K562 (cell line): ENCODE results near the gene FBL. TPM values are rescaled to one million over a fixed set of nuclear protein-coding genes. Genes with fewer than 3 reads are reported as not detected.

ENCODE experiments used
- C11orf30 ChIP-seq: fragments of 450-650 bp; IDR thresholded peaks from 2 replicates; pipeline ENCODE4 v1.6.1; 2016; ENCODE audit warnings: low read depth, mild to moderate bottlenecking
- CBX5 ChIP-seq: IDR thresholded peaks from 2 replicates; pipeline ENCODE4 v1.6.1; 2014; ENCODE audit warnings: low read depth, borderline replicate concordance
- EWSR1 ChIP-seq: fragments of 450-650 bp; IDR thresholded peaks from 2 replicates; pipeline ENCODE4 v1.6.1; 2018; ENCODE audit warnings: borderline replicate concordance, mild to moderate bottlenecking, low read depth, moderate library complexity; ENCODE audit not compliant: partially characterized antibody
- GTF2E2 ChIP-seq: fragments of 200-800 bp; sonication (Bioruptor generic); IDR thresholded peaks from 2 replicates; pipeline ENCODE4 v1.6.1; 2016; ENCODE audit warnings: missing genetic modification characterization, missing compliant biosample characterization
- HLTF ChIP-seq: fragments of 450-650 bp; IDR thresholded peaks from 2 replicates; pipeline ENCODE4 v1.6.1; 2016
- HNRNPH1 ChIP-seq: fragments of 200-400 bp; formaldehyde crosslinking; optimal IDR thresholded peaks from 2 replicates; pipeline ENCODE3; 2017; ENCODE audit warnings: low read depth, mild to moderate bottlenecking, low read length, moderate library complexity
- MBD1 ChIP-seq: fragments of 250-450 bp; sonication (Bioruptor Pico); IDR thresholded peaks from 2 replicates; pipeline ENCODE4 v1.8.0; 2022; ENCODE audit warnings: inconsistent platforms
- NCOR1 ChIP-seq: fragments of 450-650 bp; IDR thresholded peaks from 2 replicates; pipeline ENCODE4 v1.6.1; 2016; ENCODE audit warnings: mild to moderate bottlenecking, moderate library complexity
- NFXL1 ChIP-seq: fragments of 450-650 bp; formaldehyde crosslinking; IDR thresholded peaks from 2 replicates; pipeline ENCODE4 v1.4.0; 2021; ENCODE audit warnings: mild to moderate bottlenecking
- SIRT6 ChIP-seq: IDR thresholded peaks from one replicate; pipeline ENCODE4 v1.6.1; 2012; ENCODE audit warnings: low read depth, mild to moderate bottlenecking, control low read depth, inconsistent platforms, low read length, moderate library complexity
- SNAPC5 ChIP-seq: fragments of 250-450 bp; sonication (Bioruptor Pico); IDR thresholded peaks from 2 replicates; pipeline ENCODE4 v1.8.0; 2021; ENCODE audit warnings: moderate library complexity, mild to moderate bottlenecking, inconsistent platforms
- TFAP4 ChIP-seq: sonication (generic); formaldehyde crosslinking; IDR thresholded peaks from 2 replicates; pipeline ENCODE4 v1.8.0; 2022; ENCODE audit warnings: missing genetic modification reagents, mild to moderate bottlenecking, moderate library complexity, borderline replicate concordance
- ZFP36 ChIP-seq: fragments of 150-350 bp; IDR thresholded peaks from 2 replicates; pipeline ENCODE4 v1.6.1; 2018; ENCODE audit warnings: low read length, low read depth; ENCODE audit not compliant: partially characterized antibody
- ZNF717 ChIP-seq: fragments of 250-450 bp; sonication (Bioruptor Pico); IDR thresholded peaks from 2 replicates; pipeline ENCODE4 v1.5.0; 2021
- polyA plus RNA-seq, 8 experiments: library from polyadenylated mRNA; depleted of rRNA in 4 of 8; stranded (reverse) in 5 of 8; unstranded in 3 of 8; fragments of >200 nt; fragmentation: Nextera tagmentation in 2 of 8; fragmentation: Illumina TruSeq in 1 of 8; extraction: Ambion mirVana in 2 of 8; extraction: Trizol in 1 of 8; gene quantifications; 2 replicates each; pipeline versions ENCODE4 v1.2.1 to v1.2.3, GENCODE V29; 2011 to 2014; ENCODE audit warnings: inconsistent platforms in 1 of 8, missing spikeins in 1 of 8
- total RNA-seq, 7 experiments: library from RNA; depleted of rRNA in 6 of 7; stranded (reverse); fragments of >200 nt in 6 of 7; fragmentation: Illumina TruSeq in 2 of 7; extraction: Trizol in 2 of 7; gene quantifications; 2 replicates each; pipeline versions ENCODE4 v1.2.1 to v1.2.3, GENCODE V29; 2011 to 2021; ENCODE audit warnings: low replicate concordance in 1 of 7
- TF ChIP-seq, protein P1 (sequence below): sonication (generic); formaldehyde crosslinking; IDR thresholded peaks from 2 replicates; pipeline ENCODE4 v1.8.0; 2022; ENCODE audit warnings: mild to moderate bottlenecking, missing genetic modification reagents
- TF ChIP-seq, protein P2 (sequence below): IDR thresholded peaks from 2 replicates; pipeline ENCODE4 v1.6.1; 2012; ENCODE audit warnings: low read depth, low read length, improper control_type of control experiment, borderline replicate concordance
- TF ChIP-seq, protein P3 (sequence below): fragments of 450-650 bp; IDR thresholded peaks from 2 replicates; pipeline ENCODE4 v1.6.1; 2016
- TF ChIP-seq, protein P4 (sequence below): IDR thresholded peaks from 2 replicates; pipeline ENCODE4 v1.6.1; 2011; ENCODE audit warnings: borderline replicate concordance, low read depth, mild to moderate bottlenecking, moderate library complexity, low read length; ENCODE audit not compliant: insufficient read depth, poor library complexity, severe bottlenecking

The FBL gene
- total and polyA plus RNA-seq, 9 of the 15 experiments (the other 6 are each of a cell fraction or from before 2014, with no cell fraction given), result 201 to 1,696 (median 696) TPM

- TF ChIP-seq ZFP36 (no peak), TFAP4 (CRISPR knock-in tag) (peak; percentile 41; the same call in 1 of the 2 replicates), HNRNPH1 (no peak), MBD1 (CRISPR knock-in tag) (no peak), SIRT6 (no peak), C11orf30 (peak; percentile 73), NFXL1 (CRISPR knock-in tag) (no peak), HLTF (no peak; the same call in 1 of the 2 replicates), EWSR1 (no peak), GTF2E2 (tag) (no peak), SNAPC5 (CRISPR knock-in tag) (no peak), CBX5 (no peak), ZNF717 (no peak), NCOR1 (peak; percentile 42)
- TF ChIP-seq, protein P1, sequence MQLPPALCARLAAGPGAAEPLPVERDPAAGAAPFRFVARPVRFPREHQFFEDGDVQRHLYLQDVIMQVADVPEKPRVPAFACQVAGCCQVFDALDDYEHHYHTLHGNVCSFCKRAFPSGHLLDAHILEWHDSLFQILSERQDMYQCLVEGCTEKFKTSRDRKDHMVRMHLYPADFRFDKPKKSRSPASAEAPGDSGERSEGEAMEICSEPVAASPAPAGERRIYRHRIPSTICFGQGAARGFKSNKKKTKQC, result no peak
- TF ChIP-seq, protein P2, sequence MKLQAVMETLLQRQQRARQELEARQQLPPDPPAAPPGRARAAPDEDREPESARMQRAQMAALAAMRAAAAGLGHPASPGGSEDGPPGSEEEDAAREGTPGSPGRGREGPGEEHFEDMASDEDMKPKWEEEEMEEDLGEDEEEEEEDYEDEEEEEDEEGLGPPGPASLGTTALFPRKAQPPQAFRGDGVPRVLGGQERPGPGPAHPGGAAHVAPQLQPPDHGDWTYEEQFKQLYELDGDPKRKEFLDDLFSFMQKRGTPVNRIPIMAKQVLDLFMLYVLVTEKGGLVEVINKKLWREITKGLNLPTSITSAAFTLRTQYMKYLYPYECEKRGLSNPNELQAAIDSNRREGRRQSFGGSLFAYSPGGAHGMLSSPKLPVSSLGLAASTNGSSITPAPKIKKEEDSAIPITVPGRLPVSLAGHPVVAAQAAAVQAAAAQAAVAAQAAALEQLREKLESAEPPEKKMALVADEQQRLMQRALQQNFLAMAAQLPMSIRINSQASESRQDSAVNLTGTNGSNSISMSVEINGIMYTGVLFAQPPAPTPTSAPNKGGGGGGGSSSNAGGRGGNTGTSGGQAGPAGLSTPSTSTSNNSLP, result no peak
- TF ChIP-seq, protein P3, sequence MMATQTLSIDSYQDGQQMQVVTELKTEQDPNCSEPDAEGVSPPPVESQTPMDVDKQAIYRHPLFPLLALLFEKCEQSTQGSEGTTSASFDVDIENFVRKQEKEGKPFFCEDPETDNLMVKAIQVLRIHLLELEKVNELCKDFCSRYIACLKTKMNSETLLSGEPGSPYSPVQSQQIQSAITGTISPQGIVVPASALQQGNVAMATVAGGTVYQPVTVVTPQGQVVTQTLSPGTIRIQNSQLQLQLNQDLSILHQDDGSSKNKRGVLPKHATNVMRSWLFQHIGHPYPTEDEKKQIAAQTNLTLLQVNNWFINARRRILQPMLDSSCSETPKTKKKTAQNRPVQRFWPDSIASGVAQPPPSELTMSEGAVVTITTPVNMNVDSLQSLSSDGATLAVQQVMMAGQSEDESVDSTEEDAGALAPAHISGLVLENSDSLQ, result peak; percentile 40; the same call in 1 of the 2 replicates
- TF ChIP-seq, protein P4, sequence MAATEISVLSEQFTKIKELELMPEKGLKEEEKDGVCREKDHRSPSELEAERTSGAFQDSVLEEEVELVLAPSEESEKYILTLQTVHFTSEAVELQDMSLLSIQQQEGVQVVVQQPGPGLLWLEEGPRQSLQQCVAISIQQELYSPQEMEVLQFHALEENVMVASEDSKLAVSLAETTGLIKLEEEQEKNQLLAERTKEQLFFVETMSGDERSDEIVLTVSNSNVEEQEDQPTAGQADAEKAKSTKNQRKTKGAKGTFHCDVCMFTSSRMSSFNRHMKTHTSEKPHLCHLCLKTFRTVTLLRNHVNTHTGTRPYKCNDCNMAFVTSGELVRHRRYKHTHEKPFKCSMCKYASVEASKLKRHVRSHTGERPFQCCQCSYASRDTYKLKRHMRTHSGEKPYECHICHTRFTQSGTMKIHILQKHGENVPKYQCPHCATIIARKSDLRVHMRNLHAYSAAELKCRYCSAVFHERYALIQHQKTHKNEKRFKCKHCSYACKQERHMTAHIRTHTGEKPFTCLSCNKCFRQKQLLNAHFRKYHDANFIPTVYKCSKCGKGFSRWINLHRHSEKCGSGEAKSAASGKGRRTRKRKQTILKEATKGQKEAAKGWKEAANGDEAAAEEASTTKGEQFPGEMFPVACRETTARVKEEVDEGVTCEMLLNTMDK, result no peak
These were observed 12.5 kb downstream of the FBL start, which contains the start of gene DYRK1B (continued) for GRCh38 chr19:39833464-39834286.
